ENCODE data around the gene NOL9.

GRCh38 chr1:6489799-6490180 lies 64.5 kb downstream of the NOL9 start:
- TF ChIP-seq CTCF (IDR thresholded peaks at IDR 0.05; ENCODE audit: insufficient read depth, low read length) (peak; percentile 83), GABPA (IDR thresholded peaks at IDR 0.05; ENCODE audit: low read depth) (no peak), POLR2AphosphoS5 (IDR thresholded peaks at IDR 0.05; ENCODE audit: low read depth) (no peak), SPI1 (IDR thresholded peaks at IDR 0.05; ENCODE audit: borderline replicate concordance, low read depth) (no peak)
- TF ChIP-seq, protein P1, sequence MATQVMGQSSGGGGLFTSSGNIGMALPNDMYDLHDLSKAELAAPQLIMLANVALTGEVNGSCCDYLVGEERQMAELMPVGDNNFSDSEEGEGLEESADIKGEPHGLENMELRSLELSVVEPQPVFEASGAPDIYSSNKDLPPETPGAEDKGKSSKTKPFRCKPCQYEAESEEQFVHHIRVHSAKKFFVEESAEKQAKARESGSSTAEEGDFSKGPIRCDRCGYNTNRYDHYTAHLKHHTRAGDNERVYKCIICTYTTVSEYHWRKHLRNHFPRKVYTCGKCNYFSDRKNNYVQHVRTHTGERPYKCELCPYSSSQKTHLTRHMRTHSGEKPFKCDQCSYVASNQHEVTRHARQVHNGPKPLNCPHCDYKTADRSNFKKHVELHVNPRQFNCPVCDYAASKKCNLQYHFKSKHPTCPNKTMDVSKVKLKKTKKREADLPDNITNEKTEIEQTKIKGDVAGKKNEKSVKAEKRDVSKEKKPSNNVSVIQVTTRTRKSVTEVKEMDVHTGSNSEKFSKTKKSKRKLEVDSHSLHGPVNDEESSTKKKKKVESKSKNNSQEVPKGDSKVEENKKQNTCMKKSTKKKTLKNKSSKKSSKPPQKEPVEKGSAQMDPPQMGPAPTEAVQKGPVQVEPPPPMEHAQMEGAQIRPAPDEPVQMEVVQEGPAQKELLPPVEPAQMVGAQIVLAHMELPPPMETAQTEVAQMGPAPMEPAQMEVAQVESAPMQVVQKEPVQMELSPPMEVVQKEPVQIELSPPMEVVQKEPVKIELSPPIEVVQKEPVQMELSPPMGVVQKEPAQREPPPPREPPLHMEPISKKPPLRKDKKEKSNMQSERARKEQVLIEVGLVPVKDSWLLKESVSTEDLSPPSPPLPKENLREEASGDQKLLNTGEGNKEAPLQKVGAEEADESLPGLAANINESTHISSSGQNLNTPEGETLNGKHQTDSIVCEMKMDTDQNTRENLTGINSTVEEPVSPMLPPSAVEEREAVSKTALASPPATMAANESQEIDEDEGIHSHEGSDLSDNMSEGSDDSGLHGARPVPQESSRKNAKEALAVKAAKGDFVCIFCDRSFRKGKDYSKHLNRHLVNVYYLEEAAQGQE (IDR thresholded peaks at IDR 0.05; ENCODE audit: insufficient replicate concordance, low read depth): no peak
